ENCODE data around the gene MMRN2.

Gene MMRN2

GRCh38 chr10:86971232-86971991 lies 14.0 kb upstream of the MMRN2 start:
- TF ChIP-seq CTCF (conservative IDR thresholded peaks at IDR 0.05): no peak
- no peak for TF ChIP-seq ZFX (IDR thresholded peaks at IDR 0.05)
- H3K27ac ChIP-seq: no peak overlapping the region

DNA sequence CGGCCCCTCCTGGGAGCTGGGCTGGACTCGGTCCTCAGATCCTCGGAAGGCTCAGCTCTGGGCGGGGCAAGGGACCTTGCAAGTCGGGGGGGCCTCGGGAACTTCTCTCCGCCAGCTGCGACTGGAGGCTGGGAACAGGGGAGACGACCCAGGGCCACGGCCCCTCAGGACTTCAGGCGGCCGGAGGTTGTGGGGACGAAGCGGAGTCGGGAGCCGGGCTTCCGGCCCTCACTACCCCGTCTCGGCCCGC lies 13.5 kb upstream of the MMRN2 start:
- no peak overlapping the region for H3K27ac ChIP-seq
- TF ChIP-seq CTCF (conservative IDR thresholded peaks at IDR 0.05) (no peak), ZFX (IDR thresholded peaks at IDR 0.05) (no peak)

- H3K27ac ChIP-seq: no peak overlapping the region
- TF ChIP-seq ZFX (IDR thresholded peaks at IDR 0.05) (no peak), CTCF (conservative IDR thresholded peaks at IDR 0.05) (no peak)
These were observed 13.0 kb upstream of the MMRN2 start for GRCh38 chr10:86970162-86970981.

DNA sequence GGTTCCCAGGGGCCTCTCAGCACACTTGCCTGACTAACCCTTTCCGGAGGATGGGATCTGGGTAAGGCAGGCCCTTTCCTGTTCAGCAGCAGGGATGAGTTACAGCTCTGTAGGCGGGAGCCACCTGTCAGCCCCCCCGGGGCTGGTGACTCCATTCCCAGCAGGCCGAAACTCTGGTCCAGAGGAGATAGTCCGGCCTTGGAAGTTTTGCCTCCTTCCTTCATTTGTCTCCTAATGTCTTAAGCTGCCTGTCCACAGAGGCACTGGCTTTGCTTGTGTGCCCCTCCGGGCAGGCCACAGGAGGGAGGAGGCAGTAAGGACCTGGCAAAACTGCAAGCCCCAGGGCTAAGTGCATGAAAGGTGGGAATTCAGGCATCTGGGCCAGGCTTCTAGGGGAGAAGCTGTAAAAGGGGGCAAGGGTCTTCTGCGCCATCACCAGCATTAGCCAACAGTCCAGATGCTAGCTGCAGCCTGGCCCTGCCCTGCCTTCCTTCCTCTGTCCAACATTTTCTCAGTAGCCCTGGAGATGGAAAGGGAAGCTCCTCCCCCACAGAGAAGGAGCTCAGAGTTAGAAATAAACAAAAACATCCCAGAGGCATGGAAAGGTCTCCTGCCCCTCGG lies 12.1 kb upstream of the MMRN2 start:
- H3K27ac ChIP-seq: no peak overlapping the region
- TF ChIP-seq ZFX (IDR thresholded peaks at IDR 0.05): no peak
- no peak for TF ChIP-seq CTCF (conservative IDR thresholded peaks at IDR 0.05)

GRCh38 chr10:86968994-86969355 lies 11.6 kb upstream of the MMRN2 start:
- no peak overlapping the region for H3K27ac ChIP-seq
- TF ChIP-seq CTCF (conservative IDR thresholded peaks at IDR 0.05): no peak
- no peak for TF ChIP-seq ZFX (IDR thresholded peaks at IDR 0.05)

DNA sequence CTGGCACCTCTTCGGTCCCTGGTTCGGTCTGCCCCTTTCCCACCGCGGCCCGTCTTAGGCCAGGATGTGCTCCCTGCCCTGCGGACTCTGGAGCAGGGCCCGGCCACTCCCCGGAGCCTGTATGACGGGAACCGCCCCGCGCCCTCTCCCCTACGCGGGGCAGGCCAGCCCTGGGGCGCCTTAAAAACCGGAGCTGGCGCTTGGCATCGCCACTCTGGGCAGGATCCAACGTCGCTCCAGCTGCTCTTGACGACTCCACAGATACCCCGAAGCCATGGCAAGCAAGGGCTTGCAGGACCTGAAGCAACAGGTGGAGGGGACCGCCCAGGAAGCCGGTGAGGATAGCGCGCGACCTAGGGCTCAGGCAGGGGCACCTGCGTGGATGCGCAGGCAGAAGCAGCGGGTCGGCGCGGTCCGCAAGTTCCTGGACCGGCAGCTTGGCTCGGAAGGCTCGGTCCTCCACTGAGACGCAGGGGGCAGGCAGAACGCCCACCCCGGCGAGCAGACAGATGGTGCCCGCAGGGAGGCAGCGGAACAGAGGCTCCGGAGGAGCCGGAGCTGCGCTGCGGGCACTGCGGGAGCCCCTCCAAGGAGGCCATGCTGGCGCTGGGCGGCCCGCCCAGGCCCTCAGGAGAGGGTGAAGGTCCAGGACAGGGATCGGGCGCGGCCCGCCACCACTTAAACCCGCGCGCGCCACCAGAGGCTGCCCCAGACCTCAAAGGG lies 11.0 kb upstream of the MMRN2 start, which contains the start of gene ADIRF:
ADIRF (plus strand) TSS at position 212 of the 723 bp plus-strand sequence; CDS start at position 275, 63 bp downstream.
- no peak within 1 kb of the TSS for H3K27ac ChIP-seq

More for the DNA sequence above, 11.0 kb upstream of the MMRN2 start, which contains the start of gene ADIRF:
- TF ChIP-seq ZFX (IDR thresholded peaks at IDR 0.05) (no peak), CTCF (conservative IDR thresholded peaks at IDR 0.05) (no peak)
